GM12878 (cell line): ENCODE measurements around the gene GRB10. TPM values are rescaled to one million over a fixed set of nuclear protein-coding genes. Genes with fewer than 3 reads are reported as not detected.

ENCODE experiments used
- ATAC-seq: fragments of 200-7000 bp; cut with Tn5 transposase; 3 replicates; pipeline ENCODE4 v1.9.1; 2020; ENCODE audit warnings: mild to moderate bottlenecking, moderate library complexity
- BruUV-seq: library from RNA; stranded (reverse); fragments of 400-500 nt; replicated peaks from 2 replicates; lab custom pipeline; 2021; lab: Mats Ljungman, UMichigan
- CTCF ChIA-PET: fragments of 300-600 bp; sonication (Branson Sonifier 250); formaldehyde crosslinking; extraction: SDS; loops from one replicate; lab custom pipeline; 2021; ENCODE audit warnings: inconsistent platforms; lab: Yijun Ruan, JAX
- POLR2A ChIA-PET: fragments of 350-600 bp; formaldehyde crosslinking; extraction: SDS; loops from one replicate; lab custom pipeline; 2021; ENCODE audit warnings: inconsistent platforms; lab: Charles Lee
- RAD21 ChIA-PET: fragments of 300-600 bp; sonication (Branson Sonifier 250); formaldehyde crosslinking; loops from one replicate; lab custom pipeline; 2023; ENCODE audit warnings: antibody characterized with exemption; ENCODE audit not compliant: unreplicated experiment; lab: Charles Lee
- SMC1A ChIA-PET: fragments of 300-600 bp; sonication (Branson Sonifier 250); formaldehyde crosslinking; loops from one replicate; lab custom pipeline; 2023; ENCODE audit not compliant: unreplicated experiment, uncharacterized antibody; lab: Charles Lee
- DNase-seq: peaks from one replicate; pipeline ENCODE4 v3.0.0-alpha.2; 2011; ENCODE audit warnings: low read depth, low spot score
- FAIRE-seq: peaks from 3 replicates; lab custom pipeline; 2011; peaks lifted over from hg19 to GRCh38; lab: Jason Lieb, UNC
- H2AFZ ChIP-seq: 2 replicates; pipeline ENCODE4 v1.6.0; 2011; ENCODE audit warnings: low read depth, low read length, control low read depth; ENCODE audit not compliant: control insufficient read depth
- H3K27ac ChIP-seq: 2 replicates; pipeline ENCODE4 v1.5.1; 2011; ENCODE audit warnings: control low read depth; ENCODE audit not compliant: control insufficient read depth, insufficient read depth
- H3K27me3 ChIP-seq, 2 experiments: replicated peaks in 1 of 2; 2 replicates each; pipeline versions ENCODE4 v1.6.0 to v1.6.1; 2011; ENCODE audit warnings: low read length in 1 of 2; ENCODE audit not compliant: control insufficient read depth in 2 of 2, insufficient read depth in 2 of 2
- H3K36me3 ChIP-seq, 2 experiments: 2 replicates each; pipeline ENCODE4 v1.5.1; 2011; ENCODE audit warnings: low read length in 1 of 2; ENCODE audit not compliant: control insufficient read depth in 2 of 2, insufficient read depth in 2 of 2
- H3K4me1 ChIP-seq: 2 replicates; pipeline ENCODE4 v1.6.1; 2011; ENCODE audit warnings: mild to moderate bottlenecking, low read length, moderate library complexity, mixed read lengths; ENCODE audit not compliant: control insufficient read depth, insufficient read depth
- H3K4me2 ChIP-seq: 2 replicates; pipeline ENCODE4 v1.6.0; 2011; ENCODE audit warnings: control low read depth; ENCODE audit not compliant: control insufficient read depth, insufficient read depth
- H3K4me3 ChIP-seq: fragments of 200-600 bp; sonication (generic); 2 replicates; pipeline ENCODE4 v1.5.1; 2016
- H3K79me2 ChIP-seq: 2 replicates; pipeline ENCODE4 v1.6.0; 2011; ENCODE audit warnings: low read length; ENCODE audit not compliant: control insufficient read depth, insufficient read depth
- H3K9ac ChIP-seq: 2 replicates; pipeline ENCODE4 v1.8.0; 2011; ENCODE audit warnings: low read length, control low read depth, mixed read lengths; ENCODE audit not compliant: control insufficient read depth, insufficient read depth
- H3K9me3 ChIP-seq: replicated peaks from 3 replicates; pipeline ENCODE4 v1.5.1; 2011; ENCODE audit warnings: mild to moderate bottlenecking, low read length; ENCODE audit not compliant: control insufficient read depth, insufficient read depth
- H4K20me1 ChIP-seq: 2 replicates; pipeline ENCODE4 v1.6.0; 2011; ENCODE audit not compliant: control insufficient read depth, insufficient read depth
- ASH2L ChIP-seq: fragments of 300-600, 200-600 bp; sonication (generic); IDR thresholded peaks from 2 replicates; pipeline ENCODE4 v1.6.1; 2017; ENCODE audit warnings: low read depth, mild to moderate bottlenecking, borderline replicate concordance
- ATF7 ChIP-seq: fragments of 450-650 bp; IDR thresholded peaks from 2 replicates; pipeline ENCODE4 v1.6.1; 2016; ENCODE audit warnings: low read depth, mild to moderate bottlenecking
- CHD2 ChIP-seq: IDR thresholded peaks from 2 replicates; pipeline ENCODE4 v1.6.1; 2011; ENCODE audit warnings: low read depth, low read length, improper control_type of control experiment, borderline replicate concordance
- E2F4 ChIP-seq: IDR thresholded peaks from 2 replicates; pipeline ENCODE4 v1.6.1; 2012; ENCODE audit warnings: low read depth, low read length, improper control_type of control experiment
- NR2C1 ChIP-seq: fragments of 450-650 bp; IDR thresholded peaks from 2 replicates; pipeline ENCODE4 v1.6.1; 2017; ENCODE audit warnings: antibody characterized with exemption, mild to moderate bottlenecking, moderate library complexity
- SP1 ChIP-seq: IDR thresholded peaks from one replicate; pipeline ENCODE4 v1.6.1; 2011; ENCODE audit warnings: low read depth, low read length
- SUPT20H ChIP-seq: IDR thresholded peaks from 2 replicates; pipeline ENCODE4 v1.6.1; 2011; ENCODE audit warnings: low read depth, mild to moderate bottlenecking, low read length, moderate library complexity, borderline replicate concordance; ENCODE audit not compliant: control insufficient read depth
- TCF3 ChIP-seq: IDR thresholded peaks from 2 replicates; pipeline ENCODE4 v1.6.1; 2012; ENCODE audit warnings: low read depth, mild to moderate bottlenecking, low read length, borderline replicate concordance; ENCODE audit not compliant: insufficient read depth
- ZNF384 ChIP-seq: IDR thresholded peaks from 2 replicates; pipeline ENCODE4 v1.6.1; 2012; ENCODE audit warnings: low read depth, mild to moderate bottlenecking, low read length, improper control_type of control experiment, borderline replicate concordance
- WGBS: methylation state at CpG from one replicate; pipeline ENCODE4 v1.1.6; 2016; ENCODE audit warnings: low lambda C conversion rate; ENCODE audit not compliant: insufficient replicate concordance, insufficient coverage; ENCODE audit errors: missing lambda C conversion rate; 5-methylcytosine and 5-hydroxymethylcytosine counted together
- in situ Hi-C: fragments of 300-500 bp; cut with MboI; formaldehyde crosslinking; loops from 9 replicates; pipeline ENCODE4 v1.14.3; 2018; ENCODE audit warnings: mixed read lengths
- intact Hi-C: fragments of 100-400 bp; cut with micrococcal nuclease; formaldehyde crosslinking; loops from one replicate; pipeline ENCODE4 v1.14.2; 2022; ENCODE audit not compliant: unreplicated experiment
- polyA plus RNA-seq, 11 experiments: library from polyadenylated mRNA; depleted of rRNA in 4 of 11; unstranded in 6 of 11; stranded (reverse) in 5 of 11; fragments of >200 nt; fragmentation: Nextera tagmentation in 4 of 11; fragmentation: Illumina TruSeq in 1 of 11; extraction: Ambion mirVana in 4 of 11; extraction: Trizol in 1 of 11; gene quantifications; 1 replicate in 1 of 11; 2 replicates in 10 of 11; pipeline versions ENCODE4 v1.2.1 to v1.2.3, GENCODE V29; 2011 to 2016; ENCODE audit warnings: inconsistent platforms in 2 of 11, missing spikeins in 2 of 11, low read depth in 1 of 11
- total RNA-seq, 4 experiments: library from RNA; depleted of rRNA in 3 of 4; stranded (reverse); fragments of >200 nt in 3 of 4; fragmentation: Illumina TruSeq in 1 of 4; extraction: Trizol in 1 of 4; gene quantifications; 2 replicates each; pipeline versions ENCODE4 v1.2.1 to v1.2.3, GENCODE V29; 2013 to 2021

Gene GRB10
- total and polyA plus RNA-seq, 10 of the 15 experiments (the other 5 are each of a cell fraction or from before 2014, with no cell fraction given) = 0.04 to 0.33 TPM; not detected in 8

DNA sequence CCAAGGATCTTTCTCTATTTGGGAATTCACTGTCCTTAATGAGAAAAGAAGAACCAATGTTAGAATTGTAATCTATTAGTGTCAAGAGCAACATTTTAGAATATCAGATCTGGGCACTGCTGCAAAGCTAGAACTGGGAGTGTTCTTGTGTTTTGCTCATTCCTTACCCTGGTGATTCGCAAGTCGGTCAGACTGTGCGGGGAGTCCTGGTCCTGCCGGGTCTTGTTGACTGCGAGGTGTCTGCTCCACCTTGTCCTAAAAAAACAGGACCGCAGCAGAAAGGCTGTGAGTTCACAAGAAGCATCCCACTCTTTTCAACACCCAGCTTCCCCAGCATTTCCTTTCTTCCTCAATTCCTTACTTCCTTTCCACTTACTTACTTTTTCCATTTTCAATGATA is 79.0 kb downstream of the GRB10 start:
- Histone ChIP-seq H3K4me2 (no peak overlapping the region), H3K27me3 (peaks cover 2 to 3% of the 10 kb centered on the region in 2 experiments), H3K27ac (no peak overlapping the region), H3K4me3 (no peak overlapping the region), H3K36me3 (no peaks in the 10 kb centered on the region)
- ATAC-seq (no peak), FAIRE-seq (no peak)
- SMC1A ChIA-PET = no interaction called here
- no TSS peak for BruUV-seq
- intact Hi-C loops (no loop called here), in situ Hi-C loops (no loop called here)
- POLR2A ChIA-PET = no interaction called here
- TF ChIP-seq ATF7 = no peak
- TF ChIP-seq SP1 = no peak
- no peak for TF ChIP-seq E2F4
- no peak for TF ChIP-seq CHD2
- no peak for TF ChIP-seq TCF3
- TF ChIP-seq ZNF384 = no peak
- no peak for TF ChIP-seq ASH2L
- TF ChIP-seq NR2C1 = no peak
- TF ChIP-seq SUPT20H = no peak
- TF ChIP-seq, all 136 proteins: peak for 0
- no peak for DNase-seq
- no peaks in the 10 kb centered on the region for H3K9me3 ChIP-seq
- RAD21 ChIA-PET = no interaction called here
- WGBS = 51% methylated on average over 6 of the region's 6 CpGs
- no peaks in the 10 kb centered on the region for H3K4me1 ChIP-seq
- no peak overlapping the region for H2AFZ ChIP-seq
- H3K79me2 ChIP-seq = no peaks in the 10 kb centered on the region
- no peak overlapping the region for H3K9ac ChIP-seq
- CTCF ChIA-PET = no interaction called here
- H4K20me1 ChIP-seq = no peaks in the 10 kb centered on the region
